Jurkat, Clone E6-1 (cell line): Measurements from ENCODE around the gene DCC.

Source experiments
- DNase-seq: peaks from one replicate; pipeline ENCODE4 v3.0.0-alpha.2; 2011; ENCODE audit warnings: low read depth, low spot score
- H3K4me3 ChIP-seq: 2 replicates; pipeline ENCODE4 v1.5.1; 2011; ENCODE audit warnings: mild to moderate bottlenecking, low read length, control low read depth, moderate library complexity

The DCC gene

GRCh38 chr18:52553441-52553840 lies 213.4 kb downstream of the DCC start:
- no peak for DNase-seq
- no peak overlapping the region for H3K4me3 ChIP-seq

GRCh38 chr18:52554180-52554579 lies 214.2 kb downstream of the DCC start:
- no peak for DNase-seq
- no peak overlapping the region for H3K4me3 ChIP-seq

- DNase-seq = no peak
- H3K4me3 ChIP-seq = no peak overlapping the region
Observed at GRCh38 chr18:52567360-52567759, 227.4 kb downstream of the DCC start.

GRCh38 chr18:52569492-52569891 lies 229.5 kb downstream of the DCC start:
- H3K4me3 ChIP-seq = no peak overlapping the region
- no peak for DNase-seq

DNA sequence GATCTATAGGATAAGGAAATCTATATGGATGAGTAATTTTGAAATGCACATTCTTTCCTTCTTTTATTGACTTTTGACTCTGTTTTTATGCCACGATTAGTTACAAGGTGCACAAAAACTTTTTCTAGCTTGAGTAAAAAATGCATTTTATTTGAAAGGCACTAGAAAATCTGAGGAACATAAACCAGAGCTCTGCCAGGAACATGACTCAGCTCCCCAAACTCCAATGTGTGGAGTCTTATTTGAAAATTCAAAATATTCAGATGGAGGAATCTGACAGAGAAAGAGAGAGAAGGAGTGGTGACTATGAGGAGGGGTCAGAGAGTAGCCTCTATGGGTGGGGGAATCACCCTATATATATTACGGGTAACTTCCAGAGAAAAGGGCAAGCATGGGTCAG lies 231.0 kb downstream of the DCC start:
- H3K4me3 ChIP-seq = no peak overlapping the region
- no peak for DNase-seq

DNA sequence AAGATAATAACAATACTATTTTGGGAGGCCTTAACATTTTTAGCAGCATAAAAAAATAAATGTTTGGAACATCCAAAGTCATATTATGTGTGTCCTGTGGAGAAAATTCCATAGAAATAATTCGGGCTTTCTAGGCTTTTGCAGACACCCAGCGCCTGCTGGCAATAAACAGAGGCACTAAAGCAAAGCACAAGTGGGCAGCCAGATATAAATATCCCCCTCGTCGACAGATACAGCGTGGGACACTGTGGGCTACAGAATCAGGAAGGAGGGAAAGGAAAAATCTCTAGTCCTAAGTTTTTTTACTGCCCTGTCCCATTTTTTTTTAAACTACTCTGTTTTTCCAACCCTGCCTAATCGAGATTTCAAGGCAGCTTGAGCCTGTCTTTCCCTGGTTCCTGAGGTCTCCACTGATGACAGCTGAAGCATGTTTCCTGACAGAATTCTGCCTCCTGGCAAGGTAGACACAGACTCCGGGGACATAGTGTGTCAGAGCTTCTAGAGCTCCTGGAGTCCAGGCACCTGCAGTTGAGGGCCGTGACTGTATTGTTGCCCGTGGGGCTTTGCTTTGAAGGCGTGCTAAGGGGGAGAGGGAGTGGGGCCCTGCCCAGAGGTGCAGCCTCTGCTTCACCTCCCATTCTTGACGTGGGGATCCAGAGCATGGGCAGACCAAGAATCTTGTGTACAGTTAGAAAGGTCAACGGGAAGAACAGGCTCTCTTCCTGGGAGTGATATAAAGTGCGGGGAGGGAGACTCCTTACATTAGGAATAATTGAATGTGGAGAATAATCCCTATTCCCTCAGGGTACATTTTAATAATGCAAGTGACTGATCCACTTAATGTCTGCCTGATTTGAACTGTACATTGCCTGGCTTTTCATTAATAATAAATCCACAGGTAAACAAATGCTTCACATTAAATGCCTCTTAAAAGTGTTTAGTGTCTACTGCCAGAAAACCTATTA lies 232.3 kb downstream of the DCC start:
- H3K4me3 ChIP-seq = no peak overlapping the region
- DNase-seq = no peak

DNA sequence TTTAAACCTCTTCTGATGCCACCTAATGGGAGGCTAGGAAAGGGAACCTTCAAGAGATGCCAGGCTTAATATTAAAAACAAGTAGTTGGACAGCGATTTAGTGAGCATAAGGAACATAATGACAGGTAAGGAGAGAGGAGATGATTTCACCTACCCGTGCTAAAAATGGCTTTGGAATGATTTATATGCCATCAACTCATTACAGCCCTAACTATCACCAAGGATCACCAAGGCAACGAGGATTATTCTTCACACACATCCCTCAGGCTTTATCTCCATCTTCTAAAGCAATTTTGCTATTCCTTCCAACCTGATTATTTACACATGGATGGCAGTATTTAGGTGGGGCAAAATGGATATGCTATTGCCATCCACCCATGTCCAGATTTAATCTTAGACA lies 237.8 kb downstream of the DCC start:
- H3K4me3 ChIP-seq = no peak overlapping the region
- DNase-seq = no peak

GRCh38 chr18:52582061-52582460 lies 242.1 kb downstream of the DCC start:
- no peak overlapping the region for H3K4me3 ChIP-seq
- no peak for DNase-seq

DNA sequence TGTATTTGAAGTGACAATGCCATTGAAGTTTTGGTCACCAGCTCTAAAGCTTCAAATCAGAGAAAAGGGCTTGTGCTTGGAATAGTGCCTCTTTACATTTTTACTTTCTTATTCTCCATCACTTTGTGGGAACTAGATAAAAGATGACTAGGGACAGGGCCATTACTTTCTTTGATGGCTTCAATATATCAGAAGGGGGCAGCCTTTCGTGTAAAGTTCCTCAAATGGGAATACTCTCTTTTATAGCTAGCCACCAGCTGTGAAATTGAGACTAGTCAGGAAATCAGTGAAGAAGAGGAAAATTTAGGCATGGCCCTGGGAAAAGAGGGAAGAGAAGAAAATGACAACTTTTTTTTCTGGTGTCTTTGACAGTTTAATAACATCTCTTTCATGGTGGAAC lies 242.5 kb downstream of the DCC start:
- H3K4me3 ChIP-seq = no peak overlapping the region
- no peak for DNase-seq

GRCh38 chr18:52588931-52589330 lies 248.9 kb downstream of the DCC start:
- H3K4me3 ChIP-seq = no peak overlapping the region
- DNase-seq = no peak

GRCh38 chr18:52596748-52597435 lies 256.9 kb downstream of the DCC start:
- no peak for DNase-seq
- H3K4me3 ChIP-seq = no peak overlapping the region

DNA sequence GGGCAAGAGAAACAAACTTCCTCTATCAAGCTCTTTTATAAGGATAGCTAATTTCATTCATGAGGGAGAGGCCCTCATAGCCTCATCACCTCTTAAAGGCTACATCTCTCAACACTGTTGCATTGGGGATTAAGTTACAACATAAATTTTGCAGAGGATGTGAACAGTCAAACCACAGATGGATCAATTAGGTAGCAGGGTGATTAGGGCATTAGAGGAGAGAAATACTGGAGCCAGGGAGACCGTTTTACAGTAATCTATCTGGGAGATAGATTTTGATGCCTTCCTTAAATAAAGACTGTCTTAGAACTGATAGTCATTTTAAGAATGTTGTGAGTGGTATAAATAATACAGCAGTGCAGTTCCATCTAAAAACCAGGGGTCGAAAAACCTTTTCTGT lies 258.9 kb downstream of the DCC start:
- no peak overlapping the region for H3K4me3 ChIP-seq
- no peak for DNase-seq

DNA sequence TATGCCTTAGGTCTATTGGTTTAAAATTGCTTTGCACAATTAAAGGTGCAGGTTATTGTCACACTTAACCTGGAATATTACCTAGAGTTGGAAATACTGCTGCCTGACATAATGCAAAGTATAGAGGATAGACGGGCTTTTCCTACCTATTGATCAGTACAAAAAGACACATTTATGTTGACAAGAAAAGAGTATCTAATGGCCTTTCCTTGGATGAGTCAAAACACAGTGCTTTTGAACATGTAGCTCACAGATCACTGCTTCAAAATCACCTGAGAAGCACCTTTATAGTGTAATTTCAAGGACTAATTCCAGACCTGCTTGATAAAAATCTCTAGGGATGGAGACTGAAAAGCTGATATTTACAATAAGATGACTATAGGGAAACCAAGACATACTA lies 262.8 kb downstream of the DCC start:
- DNase-seq = no peak
- no peak overlapping the region for H3K4me3 ChIP-seq

- DNase-seq = no peak
- no peak overlapping the region for H3K4me3 ChIP-seq
Observed at GRCh38 chr18:52605345-52605744, 265.3 kb downstream of the DCC start.

DNA sequence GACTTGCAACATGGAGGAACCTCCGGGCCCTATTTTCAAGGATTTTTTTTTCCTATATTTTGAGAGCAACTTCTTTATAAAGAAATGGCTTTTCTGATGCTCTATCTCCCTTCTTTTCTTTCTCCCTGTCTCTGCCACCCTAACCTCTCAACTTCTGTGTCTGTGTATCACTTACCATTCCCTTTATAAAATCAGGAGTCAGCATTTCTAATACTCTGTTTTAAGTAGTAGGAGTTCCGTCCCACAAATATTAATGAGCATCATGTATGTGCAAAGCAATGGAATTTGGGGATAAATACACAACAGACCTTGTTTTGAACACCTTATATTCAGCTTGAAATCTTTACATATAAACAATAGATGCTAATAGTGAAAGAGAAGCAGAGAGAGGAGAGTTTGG lies 268.0 kb downstream of the DCC start:
- H3K4me3 ChIP-seq = no peak overlapping the region
- no peak for DNase-seq

DNA sequence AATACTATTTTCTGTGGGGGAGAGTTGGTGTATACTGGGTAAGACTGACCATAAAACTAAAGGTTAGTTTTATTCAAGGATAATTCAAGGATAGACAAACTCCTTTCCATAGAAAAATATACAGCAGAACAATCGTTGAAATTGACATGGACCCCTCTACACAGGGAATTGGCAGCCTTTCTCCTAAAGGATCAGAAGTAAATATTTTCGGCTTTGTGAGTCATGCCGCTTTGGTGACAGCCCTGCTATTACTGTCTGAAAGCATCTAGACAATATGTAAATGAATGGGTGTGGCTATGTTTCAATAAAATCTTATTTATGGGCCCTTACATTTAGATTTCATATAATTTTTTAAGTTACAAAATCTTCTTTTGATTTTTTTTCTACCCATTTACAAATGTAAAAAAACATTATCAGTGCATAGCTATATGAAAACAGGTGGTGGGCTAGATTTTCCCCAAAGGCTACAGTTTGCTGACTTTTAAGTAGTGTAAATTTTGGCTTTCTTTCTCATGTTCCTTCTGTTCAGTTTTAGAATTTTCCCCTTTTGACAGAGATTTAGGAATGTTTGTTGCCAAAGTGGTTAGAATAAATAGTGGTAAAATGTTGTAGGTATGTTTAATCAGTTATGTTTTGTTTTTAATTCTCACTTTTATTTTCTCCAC lies 270.6 kb downstream of the DCC start:
- no peak for DNase-seq
- no peak overlapping the region for H3K4me3 ChIP-seq

DNA sequence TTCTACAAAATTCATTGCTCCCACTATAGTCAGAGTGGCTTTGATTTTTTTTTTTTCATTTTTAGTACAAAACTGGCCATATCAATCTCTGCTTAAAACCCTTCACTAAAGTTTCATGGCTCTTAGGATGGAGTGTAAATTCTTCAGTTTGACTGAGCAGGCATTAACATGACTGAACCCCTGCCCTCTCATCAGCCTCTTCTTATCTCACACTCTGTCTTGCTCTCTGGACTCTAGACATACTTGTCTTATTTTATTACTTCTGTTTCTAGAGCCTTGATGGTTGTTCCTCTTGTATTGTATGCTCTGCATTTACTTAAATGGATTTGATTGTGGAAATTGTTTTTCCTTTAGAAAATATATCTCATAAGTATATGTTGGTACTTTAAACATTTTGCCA lies 272.4 kb downstream of the DCC start:
- H3K4me3 ChIP-seq = no peak overlapping the region
- DNase-seq = no peak

- no peak for DNase-seq
- H3K4me3 ChIP-seq = no peak overlapping the region
Observed at GRCh38 chr18:52615321-52615720, 275.3 kb downstream of the DCC start.

DNA sequence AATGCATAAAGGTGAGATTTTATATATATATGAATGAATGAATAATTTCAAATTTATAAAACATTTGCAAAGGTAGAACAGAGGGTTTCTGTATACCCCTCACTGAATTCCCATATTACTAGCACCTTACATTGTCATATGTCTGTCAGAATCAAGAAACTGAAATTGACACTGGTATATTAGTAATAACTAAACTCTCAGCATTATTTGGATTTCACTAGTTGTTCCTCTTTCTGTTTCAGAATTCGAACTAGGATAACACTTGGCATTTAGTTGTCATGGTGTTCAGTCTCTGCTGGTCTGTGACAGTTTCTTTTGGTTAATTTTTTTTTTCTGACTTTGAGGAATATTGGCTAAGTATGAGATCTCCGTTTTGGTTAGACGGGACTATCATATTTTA lies 275.9 kb downstream of the DCC start:
- H3K4me3 ChIP-seq = no peak overlapping the region
- DNase-seq = no peak

GRCh38 chr18:52617931-52618330 lies 277.9 kb downstream of the DCC start:
- no peak overlapping the region for H3K4me3 ChIP-seq
- no peak for DNase-seq
